NCI-H1417 treated with DMSO at 0.1 percent for 48 hours (cell line): ENCODE data around the gene PCDHGA8.
"Not testable (repeated sequence)": the region's sequence is repeated elsewhere in the genome, so short reads cannot be mapped to it uniquely, and the experiment has no call there.

ENCODE experiments used
- DNase-seq: peaks from one replicate; lab custom pipeline; 2025; lab: John Stamatoyannopoulos, UW

PCDHGA8 gene

GRCh38 chr5:141403387-141403786, 11.0 kb downstream of the PCDHGA8 start:
- DNase-seq, result no peak

GRCh38 chr5:141407790-141408505, 15.5 kb downstream of the PCDHGA8 start, which contains the start of gene PCDHGB6:
Gene PCDHGB6, plus strand, starts transcription at chr5:141408021. Its CDS starts 182 bp downstream, at chr5:141408203.
- not testable (repeated sequence) for DNase-seq

DNA sequence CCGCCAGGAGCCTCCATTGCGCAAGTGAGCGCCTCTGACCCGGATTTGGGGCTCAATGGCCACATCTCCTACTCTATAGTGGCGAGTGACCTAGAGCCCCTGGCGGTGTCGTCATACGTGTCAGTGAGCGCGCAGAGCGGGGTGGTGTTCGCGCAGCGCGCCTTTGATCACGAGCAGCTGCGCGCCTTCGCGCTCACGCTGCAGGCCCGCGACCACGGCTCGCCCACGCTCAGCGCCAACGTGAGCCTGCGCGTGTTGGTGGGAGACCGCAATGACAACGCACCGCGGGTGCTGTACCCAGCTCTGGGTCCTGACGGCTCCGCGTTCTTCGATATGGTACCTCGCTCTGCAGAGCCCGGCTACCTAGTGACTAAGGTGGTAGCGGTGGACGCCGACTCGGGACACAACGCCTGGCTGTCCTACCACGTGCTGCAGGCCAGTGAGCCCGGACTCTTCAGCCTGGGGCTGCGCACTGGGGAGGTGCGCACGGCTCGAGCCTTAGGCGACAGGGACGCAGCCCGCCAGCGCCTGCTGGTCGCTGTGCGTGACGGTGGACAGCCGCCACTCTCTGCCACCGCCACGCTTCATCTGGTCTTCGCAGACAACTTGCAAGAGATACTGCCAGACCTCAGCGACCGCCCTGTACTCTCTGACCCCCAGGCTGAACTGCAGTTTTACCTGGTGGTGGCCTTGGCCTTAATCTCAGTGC, 17.3 kb downstream of the PCDHGA8 start:
- no peak for DNase-seq

GRCh38 chr5:141411575-141411974, 19.1 kb downstream of the PCDHGA8 start:
- DNase-seq, result no peak

GRCh38 chr5:141412854-141413539, 20.6 kb downstream of the PCDHGA8 start, which contains the start of gene PCDHGA10:
Gene PCDHGA10, plus strand, starts transcription at chr5:141412987. Its CDS starts 189 bp downstream, at chr5:141413176.
- DNase-seq, result no peak

DNA sequence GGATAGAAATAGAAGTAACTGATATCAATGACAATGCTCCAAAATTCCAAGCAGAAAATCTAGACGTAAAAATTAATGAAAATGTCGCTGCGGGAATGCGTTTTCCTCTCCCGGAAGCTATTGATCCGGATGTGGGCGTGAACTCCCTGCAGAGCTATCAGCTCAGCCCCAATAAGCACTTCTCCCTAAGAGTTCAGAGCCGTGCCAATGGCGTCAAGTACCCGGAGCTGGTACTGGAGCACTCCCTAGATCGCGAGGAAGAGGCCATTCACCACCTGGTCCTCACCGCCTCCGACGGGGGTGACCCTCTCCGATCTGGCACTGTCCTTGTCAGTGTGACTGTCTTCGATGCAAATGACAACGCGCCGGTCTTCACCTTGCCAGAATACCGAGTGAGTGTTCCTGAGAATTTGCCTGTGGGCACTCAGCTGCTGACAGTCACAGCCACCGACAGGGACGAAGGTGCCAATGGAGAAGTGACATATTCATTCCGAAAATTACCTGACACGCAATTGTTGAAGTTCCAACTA, 21.2 kb downstream of the PCDHGA8 start:
- DNase-seq, result no peak

DNA sequence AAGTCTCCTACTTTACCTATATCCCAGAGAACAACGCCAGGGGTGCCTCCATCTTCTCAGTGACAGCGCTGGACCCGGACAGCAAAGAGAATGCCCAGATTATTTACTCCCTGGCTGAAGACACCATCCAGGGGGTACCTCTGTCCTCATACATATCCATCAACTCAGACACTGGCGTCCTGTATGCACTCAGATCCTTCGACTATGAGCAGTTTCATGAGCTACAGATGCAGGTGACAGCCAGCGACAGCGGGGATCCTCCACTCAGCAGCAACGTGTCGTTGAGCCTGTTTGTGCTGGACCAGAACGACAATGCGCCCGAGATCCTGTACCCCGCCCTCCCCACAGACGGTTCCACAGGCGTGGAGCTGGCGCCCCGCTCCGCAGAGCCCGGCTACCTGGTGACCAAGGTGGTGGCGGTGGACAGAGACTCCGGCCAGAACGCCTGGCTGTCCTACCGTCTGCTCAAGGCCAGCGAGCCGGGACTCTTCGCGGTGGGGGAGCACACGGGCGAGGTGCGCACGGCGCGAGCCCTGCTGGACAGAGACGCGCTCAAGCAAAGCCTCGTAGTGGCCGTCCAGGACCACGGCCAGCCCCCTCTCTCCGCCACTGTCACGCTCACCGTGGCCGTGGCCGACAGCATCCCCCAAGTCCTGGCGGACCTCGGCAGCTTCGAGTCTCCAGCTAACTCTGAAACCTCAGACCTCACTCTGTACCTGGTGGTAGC, 22.3 kb downstream of the PCDHGA8 start:
- DNase-seq, result not testable (repeated sequence)

DNA sequence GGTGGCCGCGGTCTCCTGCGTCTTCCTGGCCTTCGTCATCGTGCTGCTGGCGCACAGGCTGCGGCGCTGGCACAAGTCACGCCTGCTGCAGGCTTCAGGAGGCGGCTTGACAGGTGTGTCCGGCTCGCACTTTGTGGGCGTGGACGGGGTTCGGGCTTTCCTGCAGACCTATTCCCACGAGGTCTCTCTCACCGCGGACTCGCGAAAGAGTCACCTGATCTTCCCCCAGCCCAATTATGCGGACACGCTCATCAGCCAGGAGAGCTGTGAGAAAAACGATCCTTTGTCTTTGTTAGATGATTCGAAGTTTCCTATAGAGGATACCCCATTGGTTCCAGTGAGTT, 22.8 kb downstream of the PCDHGA8 start:
- DNase-seq, result not testable (repeated sequence)

DNA sequence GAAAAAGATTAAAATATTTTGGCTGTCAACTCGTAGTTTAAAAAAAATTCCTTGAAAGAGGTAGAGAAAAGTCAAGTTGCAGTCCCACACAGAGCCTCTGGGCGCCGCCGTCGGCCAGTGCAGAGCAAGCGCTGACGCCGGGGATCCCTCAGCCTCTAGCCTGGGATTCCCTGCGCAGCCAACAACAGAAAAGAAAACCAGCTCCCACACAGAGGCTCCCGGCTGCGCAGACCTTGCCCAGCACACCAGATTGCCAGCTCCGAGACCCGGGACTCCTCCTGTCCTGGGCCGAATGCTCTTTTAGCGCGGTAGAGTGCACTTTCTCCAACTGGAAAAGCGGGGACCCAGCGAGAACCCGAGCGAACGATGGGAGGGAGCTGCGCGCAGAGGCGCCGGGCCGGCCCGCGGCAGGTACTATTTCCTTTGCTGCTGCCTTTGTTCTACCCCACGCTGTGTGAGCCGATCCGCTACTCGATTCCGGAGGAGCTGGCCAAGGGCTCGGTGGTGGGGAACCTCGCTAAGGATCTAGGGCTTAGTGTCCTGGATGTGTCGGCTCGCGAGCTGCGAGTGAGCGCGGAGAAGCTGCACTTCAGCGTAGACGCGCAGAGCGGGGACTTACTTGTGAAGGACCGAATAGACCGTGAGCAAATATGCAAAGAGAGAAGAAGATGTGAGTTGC, 25.2 kb downstream of the PCDHGA8 start, which contains the start of gene PCDHGB7:
Gene PCDHGB7 (plus strand): TSS at position 184 of the 679 bp plus-strand sequence. CDS start 183 bp downstream, at position 367.
- not testable (repeated sequence) for DNase-seq

DNA sequence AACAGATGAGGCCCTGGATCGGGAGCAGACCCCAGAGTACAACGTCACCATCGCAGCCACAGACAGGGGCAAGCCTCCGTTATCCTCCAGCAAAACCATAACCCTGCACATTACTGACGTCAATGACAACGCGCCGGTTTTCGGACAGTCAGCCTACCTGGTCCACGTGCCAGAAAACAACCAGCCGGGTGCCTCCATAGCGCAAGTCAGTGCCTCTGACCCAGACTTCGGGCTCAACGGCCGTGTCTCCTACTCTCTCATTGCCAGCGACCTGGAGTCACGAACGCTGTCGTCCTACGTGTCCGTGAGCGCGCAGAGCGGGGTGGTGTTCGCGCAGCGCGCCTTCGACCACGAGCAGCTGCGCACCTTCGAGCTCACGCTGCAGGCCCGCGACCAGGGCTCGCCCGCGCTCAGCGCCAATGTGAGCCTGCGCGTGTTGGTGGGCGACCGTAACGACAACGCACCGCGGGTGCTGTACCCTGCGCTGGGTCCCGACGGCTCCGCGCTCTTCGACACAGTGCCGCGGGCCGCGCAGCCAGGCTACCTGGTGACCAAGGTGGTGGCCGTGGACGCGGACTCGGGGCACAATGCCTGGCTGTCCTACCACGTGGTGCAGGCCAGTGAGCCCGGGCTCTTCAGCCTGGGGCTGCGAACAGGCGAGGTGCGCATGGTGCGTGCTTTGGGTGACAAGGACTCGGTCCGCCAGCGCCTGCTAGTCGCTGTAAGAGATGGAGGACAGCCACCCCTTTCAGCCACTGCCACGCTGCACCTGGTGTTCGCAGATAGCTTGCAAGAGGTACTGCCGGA, 26.8 kb downstream of the PCDHGA8 start:
- DNase-seq, result no peak

- no peak for DNase-seq
These were observed 28.5 kb downstream of the PCDHGA8 start, which contains the start of gene PCDHGA11 for GRCh38 chr5:141420855-141421488. Gene PCDHGA11, plus strand, starts transcription at chr5:141421051. Its CDS starts 177 bp downstream, at chr5:141421228.

DNA sequence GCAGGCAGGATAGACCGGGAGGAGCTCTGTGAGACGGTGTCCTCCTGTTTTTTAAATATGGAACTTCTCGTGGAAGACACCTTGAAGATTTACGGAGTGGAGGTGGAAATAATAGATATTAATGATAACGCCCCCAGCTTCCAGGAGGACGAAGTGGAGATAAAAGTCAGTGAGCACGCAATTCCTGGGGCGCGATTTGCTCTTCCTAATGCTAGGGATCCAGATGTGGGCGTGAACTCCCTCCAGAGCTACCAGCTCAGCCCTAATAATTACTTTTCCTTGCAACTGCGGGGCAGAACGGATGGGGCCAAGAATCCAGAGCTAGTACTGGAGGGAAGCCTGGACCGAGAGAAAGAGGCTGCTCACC, 29.0 kb downstream of the PCDHGA8 start:
- no peak for DNase-seq

GRCh38 chr5:141422742-141423291, 30.4 kb downstream of the PCDHGA8 start:
- no peak for DNase-seq

GRCh38 chr5:141427783-141428426, 35.5 kb downstream of the PCDHGA8 start:
- no peak for DNase-seq

GRCh38 chr5:141430332-141431113, 38.1 kb downstream of the PCDHGA8 start, which contains the start of gene PCDHGA12:
Gene PCDHGA12, plus strand, starts transcription at chr5:141430507. Its CDS starts 253 bp downstream, at chr5:141430760.
- no peak for DNase-seq

- no peak for DNase-seq
These were observed 38.9 kb downstream of the PCDHGA8 start for GRCh38 chr5:141431286-141431685.

DNA sequence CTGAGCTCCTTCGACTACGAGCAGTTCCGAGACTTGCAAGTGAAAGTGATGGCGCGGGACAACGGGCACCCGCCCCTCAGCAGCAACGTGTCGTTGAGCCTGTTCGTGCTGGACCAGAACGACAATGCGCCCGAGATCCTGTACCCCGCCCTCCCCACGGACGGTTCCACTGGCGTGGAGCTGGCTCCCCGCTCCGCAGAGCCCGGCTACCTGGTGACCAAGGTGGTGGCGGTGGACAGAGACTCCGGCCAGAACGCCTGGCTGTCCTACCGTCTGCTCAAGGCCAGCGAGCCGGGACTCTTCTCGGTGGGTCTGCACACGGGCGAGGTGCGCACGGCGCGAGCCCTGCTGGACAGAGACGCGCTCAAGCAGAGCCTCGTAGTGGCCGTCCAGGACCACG, 39.9 kb downstream of the PCDHGA8 start:
- not testable (repeated sequence) for DNase-seq

DNA sequence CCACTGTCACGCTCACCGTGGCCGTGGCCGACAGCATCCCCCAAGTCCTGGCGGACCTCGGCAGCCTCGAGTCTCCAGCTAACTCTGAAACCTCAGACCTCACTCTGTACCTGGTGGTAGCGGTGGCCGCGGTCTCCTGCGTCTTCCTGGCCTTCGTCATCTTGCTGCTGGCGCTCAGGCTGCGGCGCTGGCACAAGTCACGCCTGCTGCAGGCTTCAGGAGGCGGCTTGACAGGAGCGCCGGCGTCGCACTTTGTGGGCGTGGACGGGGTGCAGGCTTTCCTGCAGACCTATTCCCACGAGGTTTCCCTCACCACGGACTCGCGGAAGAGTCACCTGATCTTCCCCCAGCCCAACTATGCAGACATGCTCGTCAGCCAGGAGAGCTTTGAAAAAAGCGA, 40.3 kb downstream of the PCDHGA8 start:
- DNase-seq, result not testable (repeated sequence)
